Putamen (tissue), 1 donor: ENCODE data around the gene SLC39A9.

ENCODE experiments used
- DNase-seq: peaks from one replicate; pipeline ENCODE4 v3.0.0-alpha.2; 2016; ENCODE audit warnings: low spot score

SLC39A9 gene

GRCh38 chr14:69424149-69424923, 25.8 kb downstream of the SLC39A9 start:
- DNase-seq: no peak

GRCh38 chr14:69427596-69427995, 29.1 kb downstream of the SLC39A9 start:
- DNase-seq: no peak

- no peak for DNase-seq
These were observed 30.0 kb downstream of the SLC39A9 start for GRCh38 chr14:69428289-69428998.

GRCh38 chr14:69429643-69430042, 31.2 kb downstream of the SLC39A9 start:
- DNase-seq: no peak

- DNase-seq: no peak
These were observed 31.9 kb downstream of the SLC39A9 start for GRCh38 chr14:69430306-69430939.

GRCh38 chr14:69432364-69432763, 33.9 kb downstream of the SLC39A9 start:
- DNase-seq: no peak

- DNase-seq: no peak
These were observed 41.2 kb downstream of the SLC39A9 start for GRCh38 chr14:69439521-69440270.

GRCh38 chr14:69441948-69442347, 43.5 kb downstream of the SLC39A9 start:
- no peak for DNase-seq

GRCh38 chr14:69443296-69443805, 44.9 kb downstream of the SLC39A9 start:
- DNase-seq: no peak

GRCh38 chr14:69449216-69449615, 50.7 kb downstream of the SLC39A9 start:
- no peak for DNase-seq

GRCh38 chr14:69451941-69452340, 53.4 kb downstream of the SLC39A9 start:
- no peak for DNase-seq

- no peak for DNase-seq
These were observed 59.9 kb downstream of the SLC39A9 start for GRCh38 chr14:69458350-69458749.

GRCh38 chr14:69459122-69459521, 60.6 kb downstream of the SLC39A9 start:
- DNase-seq: no peak

GRCh38 chr14:69460093-69460701, 61.7 kb downstream of the SLC39A9 start:
- peak; percentile 49 for DNase-seq

- no peak for DNase-seq
These were observed 65.9 kb downstream of the SLC39A9 start for GRCh38 chr14:69464379-69464778.

GRCh38 chr14:69464829-69465228, 66.3 kb downstream of the SLC39A9 start:
- no peak for DNase-seq

- DNase-seq: no peak
These were observed 70.5 kb downstream of the SLC39A9 start for GRCh38 chr14:69468949-69469348.

GRCh38 chr14:69471436-69471835, 72.9 kb downstream of the SLC39A9 start:
- DNase-seq: no peak

GRCh38 chr14:69471916-69472315, 73.4 kb downstream of the SLC39A9 start:
- no peak for DNase-seq

GRCh38 chr14:69473260-69473659, 74.8 kb downstream of the SLC39A9 start:
- DNase-seq: no peak

GRCh38 chr14:69473946-69474345, 75.5 kb downstream of the SLC39A9 start:
- DNase-seq: no peak
